HG03095 (cell line): ENCODE data around the gene EXOC2.

Source experiments
- ATAC-seq: cut with Tn5 transposase; IDR thresholded peaks from one replicate; pipeline ENCODE4 v1.9.1; 2021; ENCODE audit warnings: moderate library complexity; ENCODE audit not compliant: unreplicated experiment

EXOC2 gene

GRCh38 chr6:540490-540889, 152.4 kb downstream of the EXOC2 start:
- ATAC-seq = no peak

DNA sequence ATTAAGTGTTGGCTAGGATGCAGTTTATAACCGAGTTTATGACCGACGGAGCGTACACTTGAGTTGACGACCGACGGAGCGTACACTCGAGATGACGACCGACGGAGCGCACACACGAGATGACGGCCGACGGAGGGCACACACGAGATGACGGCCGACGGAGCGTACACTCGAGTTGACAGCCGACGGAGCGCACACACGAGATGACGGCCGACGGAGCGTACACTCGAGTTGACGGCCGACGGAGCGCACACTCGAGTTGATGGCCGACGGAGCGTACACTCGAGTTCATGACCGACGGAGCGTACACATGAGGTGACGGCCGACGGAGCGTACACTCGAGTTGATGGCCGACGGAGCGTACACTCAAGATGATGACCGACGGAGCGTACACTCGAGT, 155.8 kb downstream of the EXOC2 start:
- ATAC-seq = no peak

- no peak for ATAC-seq
Observed at GRCh38 chr6:530425-530824, 162.5 kb downstream of the EXOC2 start.

GRCh38 chr6:528989-529388, 163.9 kb downstream of the EXOC2 start:
- ATAC-seq = no peak

DNA sequence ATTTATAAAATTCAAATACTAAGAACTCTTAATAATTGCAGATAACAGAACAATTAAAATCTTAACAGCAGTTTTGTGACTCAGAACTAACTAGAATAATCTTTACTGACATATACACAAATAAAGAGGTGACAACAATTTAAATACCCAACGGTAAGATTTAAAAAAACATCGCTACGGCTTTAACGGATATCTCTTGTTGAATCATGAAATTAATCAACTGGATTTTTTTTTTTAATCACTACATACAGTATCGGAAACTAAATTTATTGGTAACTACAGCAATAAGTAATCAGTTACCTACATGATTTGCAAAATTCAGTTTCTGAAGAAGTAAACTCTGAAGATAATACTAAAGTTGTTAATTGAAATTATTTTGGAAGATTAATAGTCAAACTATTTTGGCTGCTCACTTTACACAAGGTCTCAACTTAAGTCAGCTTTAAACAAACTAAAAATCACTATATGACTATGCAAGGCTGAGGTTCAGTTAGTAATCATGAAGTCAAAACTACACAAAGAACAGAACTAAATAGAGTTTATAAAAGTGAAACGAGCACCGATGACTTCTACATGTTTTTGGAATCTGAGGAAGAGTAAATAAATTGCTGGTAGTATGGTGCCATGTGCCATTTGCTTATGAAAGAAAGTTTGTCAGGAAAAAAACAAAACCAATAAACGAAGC, 164.8 kb downstream of the EXOC2 start:
- no peak for ATAC-seq

DNA sequence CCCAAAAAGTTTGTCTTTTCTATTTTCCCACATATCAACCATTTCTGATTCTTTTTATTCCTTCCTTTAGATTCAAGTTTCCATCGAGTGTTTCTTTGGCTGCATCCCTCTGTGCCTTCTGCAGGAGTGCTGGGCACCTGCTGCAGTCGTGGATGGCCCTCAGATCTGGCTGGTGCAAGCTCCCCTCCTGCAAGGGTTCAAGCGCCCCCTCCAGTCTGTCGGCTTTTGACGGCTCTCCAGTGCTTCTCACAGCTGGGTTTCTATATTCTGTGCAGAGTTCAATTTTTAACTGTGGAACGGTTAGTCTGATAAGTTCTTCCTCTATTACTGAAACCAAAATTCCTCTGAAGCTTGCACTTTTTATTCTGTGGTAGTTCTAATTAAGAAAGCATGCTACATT, 168.1 kb downstream of the EXOC2 start:
- no peak for ATAC-seq

GRCh38 chr6:520820-521219, 172.1 kb downstream of the EXOC2 start:
- ATAC-seq = no peak

GRCh38 chr6:518218-518617, 174.7 kb downstream of the EXOC2 start:
- no peak for ATAC-seq

DNA sequence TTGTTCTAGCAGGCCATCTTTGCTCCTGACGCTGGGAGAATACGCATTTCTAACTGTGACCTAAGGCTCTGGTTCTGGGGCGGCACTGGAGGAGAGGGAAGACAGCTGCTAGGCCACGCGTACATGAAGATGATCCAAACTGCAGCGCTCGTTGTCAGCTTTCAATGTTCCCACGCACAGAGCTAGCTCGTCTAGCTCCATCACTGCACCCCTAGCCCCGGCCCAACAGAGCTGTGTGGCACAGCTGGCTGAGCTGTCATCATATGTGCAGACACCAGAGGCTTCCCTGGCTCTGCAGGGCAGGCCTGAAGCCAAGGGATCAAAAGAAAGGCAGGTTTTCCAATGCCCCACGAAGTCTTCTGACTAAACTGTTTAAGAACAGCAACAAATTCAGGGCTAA, 176.7 kb downstream of the EXOC2 start:
- no peak for ATAC-seq

GRCh38 chr6:515267-515666, 177.7 kb downstream of the EXOC2 start:
- ATAC-seq = no peak

- no peak for ATAC-seq
Observed at GRCh38 chr6:514396-514978, 178.5 kb downstream of the EXOC2 start.

GRCh38 chr6:513961-514360, 179.0 kb downstream of the EXOC2 start:
- ATAC-seq = no peak

GRCh38 chr6:513058-513457, 179.9 kb downstream of the EXOC2 start:
- ATAC-seq = no peak

- ATAC-seq = no peak
Observed at GRCh38 chr6:511488-512137, 181.3 kb downstream of the EXOC2 start.

DNA sequence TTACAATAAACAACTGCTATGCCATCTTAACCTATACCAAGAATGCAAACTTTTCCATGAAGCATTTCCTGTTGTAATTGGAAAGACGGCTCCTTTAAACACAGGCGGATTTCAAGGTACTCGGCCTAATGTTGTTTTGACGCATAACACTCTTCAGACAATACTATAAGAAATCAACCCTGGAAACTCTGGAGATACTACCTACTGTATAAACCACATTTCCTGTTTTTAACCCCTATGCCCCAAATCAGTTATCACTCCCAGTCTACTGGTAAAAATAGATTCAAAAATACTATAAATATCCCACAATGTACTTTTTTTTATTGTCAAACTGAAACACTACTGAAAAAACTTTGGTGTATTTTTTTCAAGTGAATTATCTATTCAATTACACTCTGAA, 183.3 kb downstream of the EXOC2 start:
- no peak for ATAC-seq

DNA sequence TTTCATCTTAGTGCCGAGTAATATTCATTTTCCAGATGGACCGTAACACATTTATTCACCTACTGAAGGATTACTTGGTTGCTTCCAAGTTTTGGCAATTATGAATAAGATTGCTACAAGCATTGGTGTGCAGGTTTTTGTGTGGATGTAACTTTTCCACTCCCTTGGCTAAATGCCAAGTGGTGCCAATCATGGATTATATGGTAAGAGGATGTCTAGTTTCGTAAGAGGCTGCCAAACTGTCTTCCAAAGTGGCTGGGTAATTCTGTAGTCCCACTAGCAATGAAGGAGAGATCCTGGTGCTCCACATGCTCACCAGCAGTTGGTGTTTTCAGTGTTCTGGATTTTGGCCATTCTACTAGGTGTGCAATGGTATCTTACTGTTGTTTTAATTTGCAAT, 184.3 kb downstream of the EXOC2 start:
- no peak for ATAC-seq

- ATAC-seq = no peak
Observed at GRCh38 chr6:508006-508405, 184.9 kb downstream of the EXOC2 start.

- ATAC-seq = no peak
Observed at GRCh38 chr6:506920-507622, 185.9 kb downstream of the EXOC2 start.

- ATAC-seq = no peak
Observed at GRCh38 chr6:506508-506907, 186.4 kb downstream of the EXOC2 start.

DNA sequence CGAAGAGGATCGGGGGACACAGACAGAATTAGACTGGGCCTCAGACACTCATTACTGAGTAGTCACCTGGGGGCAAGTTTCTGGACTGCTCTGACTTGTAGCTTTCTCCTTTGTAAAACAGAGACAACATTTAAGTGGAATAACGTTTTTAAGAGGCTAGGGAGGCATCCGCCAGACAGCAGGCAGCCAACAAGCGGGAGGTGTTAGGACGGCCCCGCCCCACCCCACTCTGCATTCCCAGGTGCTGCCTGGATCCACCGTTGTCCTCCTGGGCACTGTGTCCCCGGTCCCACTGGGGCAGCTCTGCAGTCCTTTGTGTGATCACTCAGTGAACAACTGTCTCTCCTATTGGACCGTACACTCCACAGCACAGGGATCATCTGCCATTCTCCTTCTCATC, 187.6 kb downstream of the EXOC2 start:
- ATAC-seq = no peak

DNA sequence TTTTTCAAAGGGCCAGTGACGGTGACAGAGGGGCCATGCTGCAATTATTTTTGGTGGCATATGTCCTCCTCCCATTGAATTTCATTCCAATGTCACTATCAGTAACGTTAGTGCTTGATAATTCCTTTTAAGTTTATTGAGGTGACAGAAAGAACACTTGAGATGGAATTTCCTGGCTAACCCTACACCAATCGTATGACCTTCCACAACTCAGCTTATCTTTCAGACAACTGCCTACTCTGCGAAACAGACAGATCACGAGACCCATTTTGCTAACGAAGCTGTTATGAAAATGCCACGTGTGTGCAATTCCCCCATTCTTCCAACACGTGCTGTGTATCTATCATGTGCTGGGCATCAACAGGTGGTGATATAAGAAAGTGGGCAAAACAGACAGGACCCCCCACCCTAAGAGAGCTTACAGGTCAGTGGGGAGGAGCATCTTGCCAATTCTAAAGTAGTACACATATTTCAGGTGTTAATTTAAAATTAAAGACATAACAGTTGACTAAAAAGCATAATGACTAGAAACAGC, 188.4 kb downstream of the EXOC2 start:
- no peak for ATAC-seq
